ENCODE data around the gene VDR.

Gene VDR

DNA sequence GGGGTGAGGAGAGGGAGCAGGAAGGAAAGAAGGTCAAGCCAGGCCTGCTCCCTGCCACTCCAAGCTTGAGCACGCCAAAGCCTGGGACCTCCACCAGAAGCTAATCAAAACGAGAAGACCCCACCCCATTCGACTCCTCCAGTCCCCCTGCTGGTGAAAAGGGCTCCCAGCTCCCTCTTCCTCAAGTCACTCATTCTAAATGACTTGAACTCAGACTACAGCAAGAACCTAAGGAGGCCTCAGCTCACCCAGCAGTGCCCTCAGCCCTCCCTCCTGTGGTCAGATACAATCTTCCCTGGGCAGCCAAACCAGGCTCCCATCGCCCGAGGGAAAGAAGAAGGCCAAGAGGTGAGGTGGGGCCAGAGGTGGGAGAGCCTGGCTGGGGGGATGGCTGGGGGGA lies 102.5 kb downstream of the VDR start:
- no peaks in the 10 kb centered on the region for H4K20me1 ChIP-seq (ENCODE audit: insufficient read depth, low read length)
- 0 out of 2 replicates have a peak, but pooled peaks cover 3% of the 10 kb centered on the region for H3K36me3 ChIP-seq (replicated peaks; ENCODE audit: insufficient read depth, low read length)
- no peak overlapping the region for H3K9ac ChIP-seq (ENCODE audit: low read length)

DNA sequence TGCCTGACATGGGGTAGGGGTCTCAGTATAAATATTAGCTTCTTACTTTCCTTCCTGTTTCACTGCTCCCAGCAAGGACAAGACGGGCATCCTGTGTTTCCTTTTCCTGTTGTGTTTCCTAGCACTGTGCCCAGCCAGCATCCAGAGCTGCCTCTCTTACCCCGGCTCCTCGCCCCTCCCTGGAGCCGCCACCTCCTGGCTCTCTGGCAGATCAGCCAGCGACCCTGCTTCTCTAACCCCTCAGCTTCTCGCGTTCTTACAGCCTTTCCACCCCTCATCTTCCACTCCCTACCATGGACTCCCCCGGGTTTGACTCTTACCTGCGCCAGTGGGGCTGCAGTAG lies 102.9 kb downstream of the VDR start:
- no peaks in the 10 kb centered on the region for H3K27me3 ChIP-seq (replicated peaks; ENCODE audit: insufficient read depth, low read length)
- H3K79me2 ChIP-seq (ENCODE audit: low read length), result peaks cover 87% of the 10 kb centered on the region
- no peak overlapping the region for H3K27ac ChIP-seq (ENCODE audit: low read length)
- H3K9ac ChIP-seq (ENCODE audit: low read length), result no peak overlapping the region
- no peak overlapping the region for H2AFZ ChIP-seq (ENCODE audit: low read length)
- no peak for DNase-seq
- H3K9me3 ChIP-seq (replicated peaks; ENCODE audit: insufficient read depth, low read length), result no peaks in the 10 kb centered on the region
- H3F3A ChIP-seq (ENCODE audit: insufficient read depth, low read length), result no peaks in the 10 kb centered on the region
- no peak overlapping the region for H3K4me3 ChIP-seq (ENCODE audit: low read length)
- H3K9me2 ChIP-seq (replicated peaks; ENCODE audit: insufficient read depth, low read length), result no peaks in the 10 kb centered on the region
- 0 out of 2 replicates have a peak, but pooled peaks cover 3% of the 10 kb centered on the region for H3K36me3 ChIP-seq (replicated peaks; ENCODE audit: insufficient read depth, low read length)
- H4K20me1 ChIP-seq (ENCODE audit: insufficient read depth, low read length), result no peaks in the 10 kb centered on the region
- TF ChIP-seq EZH2phosphoT487 (IDR thresholded peaks at IDR 0.05; ENCODE audit: low read length) (no peak), CTCF (IDR thresholded peaks at IDR 0.05; ENCODE audit: low read length) (no peak), EZH2 (optimal IDR thresholded peaks at IDR 0.05; ENCODE audit: low read depth, low read length) (no peak)
- H3K4me1 ChIP-seq (ENCODE audit: low read length), result peaks cover 34% of the 10 kb centered on the region
- no peak overlapping the region for H3K4me2 ChIP-seq (ENCODE audit: low read depth, low read length)

More for the DNA sequence above, 102.5 kb downstream of the VDR start:
- H3K4me3 ChIP-seq (ENCODE audit: low read length), result no peak overlapping the region
- H3K27me3 ChIP-seq (replicated peaks; ENCODE audit: insufficient read depth, low read length), result no peaks in the 10 kb centered on the region
- H3K4me2 ChIP-seq (ENCODE audit: low read depth, low read length), result no peak overlapping the region
- peak; percentile 26 for TF ChIP-seq CTCF (IDR thresholded peaks at IDR 0.05; ENCODE audit: low read length)
- TF ChIP-seq EZH2phosphoT487 (IDR thresholded peaks at IDR 0.05; ENCODE audit: low read length), result no peak
- H2AFZ ChIP-seq (ENCODE audit: low read length), result no peak overlapping the region
- H3K27ac ChIP-seq (ENCODE audit: low read length), result no peak overlapping the region
- peaks cover 39% of the 10 kb centered on the region for H3K4me1 ChIP-seq (ENCODE audit: low read length)
- H3K9me3 ChIP-seq (replicated peaks; ENCODE audit: insufficient read depth, low read length), result no peaks in the 10 kb centered on the region
- H3K79me2 ChIP-seq (ENCODE audit: low read length), result peaks cover 91% of the 10 kb centered on the region
- H3F3A ChIP-seq (ENCODE audit: insufficient read depth, low read length), result peaks cover 2% of the 10 kb centered on the region; the same call in 1 of the 2 replicates
- DNase-seq, result no peak
- no peaks in the 10 kb centered on the region for H3K9me2 ChIP-seq (replicated peaks; ENCODE audit: insufficient read depth, low read length)

DNA sequence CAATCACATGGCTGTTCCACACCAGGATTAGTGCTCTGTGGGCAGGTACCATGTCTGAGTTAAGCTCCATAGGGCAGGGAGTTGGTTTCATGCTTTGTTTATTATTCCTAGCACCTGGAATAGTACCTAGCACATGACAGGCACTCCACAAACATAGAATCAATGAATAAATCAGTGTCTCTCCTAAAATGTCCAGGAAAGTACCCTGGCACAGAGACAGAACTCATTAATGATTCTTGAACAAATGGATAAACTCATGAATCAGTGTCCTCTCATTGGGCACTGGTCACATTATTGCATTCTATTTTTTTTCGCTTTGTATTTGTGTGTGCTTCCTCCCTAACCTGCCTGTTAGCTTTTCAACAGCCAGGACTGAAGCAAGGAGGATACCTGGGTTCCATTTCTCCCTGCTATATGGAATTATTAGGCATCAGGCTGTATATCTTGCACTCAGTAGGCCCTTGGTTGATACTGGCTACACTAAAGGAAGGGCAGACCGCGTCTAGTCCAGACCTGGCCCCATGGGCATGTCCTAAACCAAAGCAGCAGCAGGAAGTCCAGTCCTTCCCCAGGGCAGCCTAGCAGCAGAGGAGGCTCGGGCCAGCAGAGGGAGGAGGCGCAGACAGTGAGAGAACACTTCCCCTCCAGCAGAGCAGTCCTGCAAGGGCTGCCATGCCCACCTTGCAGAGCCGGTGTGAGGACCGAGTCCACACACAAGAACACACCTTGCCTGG lies 103.5 kb downstream of the VDR start:
- H3K4me2 ChIP-seq (ENCODE audit: low read depth, low read length), result no peak overlapping the region
- H3K36me3 ChIP-seq (replicated peaks; ENCODE audit: insufficient read depth, low read length), result 0 out of 2 replicates have a peak, but pooled peaks cover 3% of the 10 kb centered on the region
- peaks cover 84% of the 10 kb centered on the region for H3K79me2 ChIP-seq (ENCODE audit: low read length)
- TF ChIP-seq EZH2phosphoT487 (IDR thresholded peaks at IDR 0.05; ENCODE audit: low read length) (no peak), EZH2 (optimal IDR thresholded peaks at IDR 0.05; ENCODE audit: low read depth, low read length) (no peak)
- no peaks in the 10 kb centered on the region for H4K20me1 ChIP-seq (ENCODE audit: insufficient read depth, low read length)
- H3K9ac ChIP-seq (ENCODE audit: low read length), result no peak overlapping the region
- no peaks in the 10 kb centered on the region for H3F3A ChIP-seq (ENCODE audit: insufficient read depth, low read length)
- no peaks in the 10 kb centered on the region for H3K9me2 ChIP-seq (replicated peaks; ENCODE audit: insufficient read depth, low read length)
- H3K9me3 ChIP-seq (replicated peaks; ENCODE audit: insufficient read depth, low read length), result no peaks in the 10 kb centered on the region
- no peak overlapping the region for H3K27ac ChIP-seq (ENCODE audit: low read length)
- H2AFZ ChIP-seq (ENCODE audit: low read length), result no peak overlapping the region
- no peaks in the 10 kb centered on the region for H3K27me3 ChIP-seq (replicated peaks; ENCODE audit: insufficient read depth, low read length)
- no peak overlapping the region for H3K4me3 ChIP-seq (ENCODE audit: low read length)
- DNase-seq, result no peak
- peaks cover 29% of the 10 kb centered on the region for H3K4me1 ChIP-seq (ENCODE audit: low read length)

- Histone ChIP-seq H3K9me2 (replicated peaks; ENCODE audit: insufficient read depth, low read length) (no peaks in the 10 kb centered on the region), H3F3A (ENCODE audit: insufficient read depth, low read length) (no peaks in the 10 kb centered on the region), H3K27me3 (replicated peaks; ENCODE audit: insufficient read depth, low read length) (no peaks in the 10 kb centered on the region), H3K36me3 (replicated peaks; ENCODE audit: insufficient read depth, low read length) (0 out of 2 replicates have a peak, but pooled peaks cover 3% of the 10 kb centered on the region), H3K4me3 (ENCODE audit: low read length) (no peak overlapping the region), H2AFZ (ENCODE audit: low read length) (no peak overlapping the region), H3K4me2 (ENCODE audit: low read depth, low read length) (no peak overlapping the region), H3K9ac (ENCODE audit: low read length) (no peak overlapping the region), H3K9me3 (replicated peaks; ENCODE audit: insufficient read depth, low read length) (no peaks in the 10 kb centered on the region), H3K79me2 (ENCODE audit: low read length) (peaks cover 82% of the 10 kb centered on the region), H4K20me1 (ENCODE audit: insufficient read depth, low read length) (no peaks in the 10 kb centered on the region), H3K4me1 (ENCODE audit: low read length) (peaks cover 22% of the 10 kb centered on the region), H3K27ac (ENCODE audit: low read length) (no peak overlapping the region)
- TF ChIP-seq CTCF (IDR thresholded peaks at IDR 0.05; ENCODE audit: low read length) (no peak), EZH2 (optimal IDR thresholded peaks at IDR 0.05; ENCODE audit: low read depth, low read length) (no peak), EZH2phosphoT487 (IDR thresholded peaks at IDR 0.05; ENCODE audit: low read length) (no peak)
- DNase-seq, result no peak
Observed at GRCh38 chr12:47800582-47800981, 104.2 kb downstream of the VDR start.
